CD8-positive, alpha-beta memory T cell (primary cell): Measurements from ENCODE around the gene RFNG. TPM values are rescaled to one million over a fixed set of nuclear protein-coding genes. Genes with fewer than 3 reads are reported as not detected.
A peak's percentile ranks its signal among the peaks of the same experiment; 100 is the strongest.

ENCODE experiments used
- CTCF ChIA-PET: fragments of 350-600 bp; sonication (Branson Sonifier 250); formaldehyde crosslinking; loops from one replicate; lab custom pipeline; 2021; ENCODE audit warnings: antibody characterized with exemption; lab: Charles Lee
- POLR2A ChIA-PET: fragments of 350-600 bp; sonication (Branson Sonifier 250); formaldehyde crosslinking; loops from one replicate; lab custom pipeline; 2021; ENCODE audit warnings: antibody characterized with exemption; lab: Charles Lee
- DNase-seq, 5 donors: peaks; one replicate each; pipeline versions ENCODE4 v3.0.0 to v3.0.0-alpha.2; 2020 to 2022; ENCODE audit warnings: mixed read lengths in 1 of 5
- H3K27ac ChIP-seq: one replicate; pipeline ENCODE4 v1.7.0; 2013; ENCODE audit warnings: low read depth, mild to moderate bottlenecking, low read length, moderate library complexity
- H3K27me3 ChIP-seq: 2 replicates; pipeline ENCODE4 v1.7.0; 2013; ENCODE audit warnings: low read length, mild to moderate bottlenecking; ENCODE audit not compliant: insufficient read depth, poor library complexity, severe bottlenecking
- H3K36me3 ChIP-seq: 2 replicates; pipeline ENCODE4 v1.7.0; 2013; ENCODE audit warnings: mild to moderate bottlenecking, low read length, moderate library complexity; ENCODE audit not compliant: insufficient read depth
- H3K4me1 ChIP-seq: 2 replicates; pipeline ENCODE4 v1.7.0; 2013; ENCODE audit warnings: mild to moderate bottlenecking, low read length, moderate library complexity; ENCODE audit not compliant: insufficient read depth
- H3K4me3 ChIP-seq: 2 replicates; pipeline ENCODE4 v1.7.0; 2013; ENCODE audit warnings: mild to moderate bottlenecking, low read length
- H3K9me3 ChIP-seq: 2 replicates; pipeline ENCODE4 v1.7.0; 2013; ENCODE audit warnings: mild to moderate bottlenecking, low read length
- H3K27ac Mint-ChIP-seq, 8 donors: one replicate each; pipeline ENCODE4 v1.8.0; 2020 to 2021; ENCODE audit warnings: mixed read lengths in 8 of 8, mild to moderate bottlenecking in 6 of 8, inconsistent platforms in 3 of 8, moderate library complexity in 3 of 8
- H3K27me3 Mint-ChIP-seq, 2 donors: one replicate each; pipeline ENCODE4 v1.8.0; 2020 to 2021; ENCODE audit warnings: mixed read lengths in 2 of 2, mild to moderate bottlenecking in 1 of 2, moderate library complexity in 1 of 2
- H3K36me3 Mint-ChIP-seq, 3 donors: one replicate each; pipeline ENCODE4 v1.8.0; 2020 to 2021; ENCODE audit warnings: mixed read lengths in 3 of 3, inconsistent platforms in 1 of 3, mild to moderate bottlenecking in 1 of 3
- H3K4me1 Mint-ChIP-seq, 3 donors: one replicate each; pipeline ENCODE4 v1.8.0; 2020 to 2021; ENCODE audit warnings: mixed read lengths in 3 of 3, inconsistent platforms in 1 of 3, mild to moderate bottlenecking in 1 of 3
- H3K4me3 Mint-ChIP-seq, 7 donors: one replicate each; pipeline ENCODE4 v1.8.0; 2020 to 2021; ENCODE audit warnings: mixed read lengths in 7 of 7, mild to moderate bottlenecking in 6 of 7, moderate library complexity in 4 of 7, inconsistent platforms in 2 of 7
- H3K9me3 Mint-ChIP-seq, 5 donors: one replicate each; pipeline ENCODE4 v1.8.0; 2020 to 2022; ENCODE audit warnings: mixed read lengths in 5 of 5, mild to moderate bottlenecking in 3 of 5, moderate library complexity in 2 of 5, inconsistent platforms in 1 of 5
- polyA plus RNA-seq: library from polyadenylated mRNA; unstranded; fragments of 300-500 nt; fragmentation: Illumina TruSeq; gene quantifications from one replicate; pipeline ENCODE4 v1.2.3, GENCODE V29; 2021
- total RNA-seq, 2 experiments: library from RNA; stranded (reverse); gene quantifications; one replicate each; pipeline ENCODE4 v1.2.3, GENCODE V29; 2021

Gene RFNG
- total and polyA plus RNA-seq, 3 experiments from 2014 or later: 7.3 to 19.4 (median 18.1) TPM

GRCh38 chr17:82021900-82022309 lies 29.7 kb downstream of the RFNG start:
- H3K27ac ChIP-seq: peak overlapping the region; percentile 61
- H3K36me3 ChIP-seq: peaks cover 6% of the 10 kb centered on the region
- H3K9me3 Mint-ChIP-seq: no peaks in the 10 kb centered on the region
- H3K4me1 Mint-ChIP-seq: peaks cover 17 to 34% (median 21%) of the 10 kb centered on the region in 3 donors
- peak overlapping the region; percentile 70 for H3K4me3 ChIP-seq
- H3K4me1 ChIP-seq: peaks cover 26% of the 10 kb centered on the region
- peaks cover 0 to 8% (median 0%) of the 10 kb centered on the region in 3 donors for H3K36me3 Mint-ChIP-seq
- no peak for DNase-seq
- H3K4me3 Mint-ChIP-seq: peak overlapping the region; percentile 83 to 93 (median 85)
- H3K9me3 ChIP-seq: no peaks in the 10 kb centered on the region
- H3K27me3 ChIP-seq: no peaks in the 10 kb centered on the region
- POLR2A ChIA-PET: interaction anchor here (0.9 to 2.3 kb wide), 5 partner anchors 16 to 251 kb away, joined by 3 to 10 read pairs (median 5); partner anchors contain the start of genes CSNK1D and DCXR
- peaks cover 0 to 2% of the 10 kb centered on the region in 2 donors for H3K27me3 Mint-ChIP-seq
- CTCF ChIA-PET: interaction anchor here (0.8 to 6.0 kb wide), 7 partner anchors 9 to 133 kb away, joined by 3 to 83 read pairs (median 5); partner anchors contain the start of genes DCXR, NOTUM and RAC3
- peak overlapping the region in 5 of 8 donors; percentile 62 to 85 (median 71) for H3K27ac Mint-ChIP-seq

DNA sequence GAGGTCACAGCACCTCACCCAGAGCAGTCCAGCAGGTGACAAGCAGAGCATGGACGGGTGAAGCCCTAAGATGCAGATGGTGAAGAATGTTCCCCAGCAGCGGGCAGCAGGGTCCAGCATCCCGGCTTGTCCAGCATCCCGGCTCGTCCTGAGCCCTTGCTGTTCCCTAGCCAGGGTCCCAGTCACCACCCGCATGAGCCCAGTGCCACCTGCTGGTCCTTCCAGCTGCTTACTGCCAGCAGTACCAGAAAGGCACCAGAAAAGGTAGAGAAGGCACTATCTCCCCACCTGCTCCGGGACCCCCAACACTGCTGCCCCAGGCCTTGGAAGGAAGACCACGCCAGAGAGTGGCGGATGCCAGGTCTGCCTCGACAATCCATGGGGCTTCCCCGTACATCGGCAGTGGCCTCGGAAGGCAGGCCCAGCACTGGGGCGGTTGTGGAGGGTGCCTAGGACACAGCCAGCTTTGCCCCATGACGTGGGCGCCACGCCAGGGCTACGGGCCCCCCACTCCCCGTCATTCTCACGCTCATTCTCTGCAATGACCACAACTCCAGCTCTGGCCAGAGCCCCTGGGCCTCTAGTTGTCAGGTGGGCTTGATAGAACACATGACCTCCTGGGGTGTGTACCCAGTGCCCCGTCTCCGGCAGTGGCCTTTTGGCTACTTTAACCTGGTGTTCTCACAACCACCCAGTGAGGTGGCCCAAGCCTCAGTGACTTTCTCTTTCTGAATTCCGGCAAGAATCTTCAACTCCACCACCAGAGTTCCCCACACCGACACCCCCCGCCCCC lies 30.3 kb downstream of the RFNG start:
- H3K36me3 Mint-ChIP-seq: peaks cover 0 to 8% (median 0%) of the 10 kb centered on the region in 3 donors
- H3K36me3 ChIP-seq: peaks cover 6% of the 10 kb centered on the region
- H3K4me1 ChIP-seq: peaks cover 26% of the 10 kb centered on the region
- H3K27ac Mint-ChIP-seq: peak overlapping the region in 6 of 8 donors; percentile 56 to 85 (median 70)
- POLR2A ChIA-PET: interaction anchor here (1.4 to 1.7 kb wide), 2 partner anchors 61 to 151 kb away, joined by 5 to 12 read pairs; partner anchors contain the start of gene NOTUM
- H3K9me3 Mint-ChIP-seq: no peaks in the 10 kb centered on the region
- CTCF ChIA-PET: interaction anchor here (0.8 to 6.0 kb wide), 7 partner anchors 10 to 134 kb away, joined by 3 to 83 read pairs (median 5); partner anchors contain the start of genes DCXR, NOTUM and RAC3
- peak overlapping the region; percentile 83 to 93 (median 85) for H3K4me3 Mint-ChIP-seq
- H3K9me3 ChIP-seq: no peaks in the 10 kb centered on the region
- DNase-seq: peak in 4 of 5 donors; percentile 20 to 72 (median 50)
- H3K4me1 Mint-ChIP-seq: peaks cover 17 to 34% (median 21%) of the 10 kb centered on the region in 3 donors
- H3K27me3 Mint-ChIP-seq: peaks cover 0 to 2% of the 10 kb centered on the region in 2 donors
- no peaks in the 10 kb centered on the region for H3K27me3 ChIP-seq
- peak overlapping the region; percentile 61 for H3K27ac ChIP-seq
- peak overlapping the region; percentile 70 for H3K4me3 ChIP-seq

- Histone ChIP-seq H3K4me1 (peaks cover 26% of the 10 kb centered on the region), H3K27ac (no peak overlapping the region), H3K4me3 (no peak overlapping the region), H3K9me3 (no peaks in the 10 kb centered on the region), H3K36me3 (peaks cover 6% of the 10 kb centered on the region), H3K27me3 (no peaks in the 10 kb centered on the region)
- no peaks in the 10 kb centered on the region for H3K9me3 Mint-ChIP-seq
- peaks cover 17 to 34% (median 21%) of the 10 kb centered on the region in 3 donors for H3K4me1 Mint-ChIP-seq
- H3K27ac Mint-ChIP-seq: peak overlapping the region in 1 of 8 donors; percentile 70
- H3K4me3 Mint-ChIP-seq: peak overlapping the region in 5 of 7 donors; percentile 12 to 85 (median 61)
- ChIA-PET CTCF (interaction anchor here (1.0 to 6.0 kb wide), 12 partner anchors 11 to 134 kb away, joined by 3 to 83 read pairs (median 4); partner anchors contain the start of genes DCXR, NOTUM, PYCR1 and RAC3), POLR2A (interaction anchor here (1.4 kb wide), 1 partner anchor 60 kb away, joined by 12 read pairs; the partner anchor contains the start of gene NOTUM)
- no peak for DNase-seq
- peaks cover 0 to 2% of the 10 kb centered on the region in 2 donors for H3K27me3 Mint-ChIP-seq
- peaks cover 0 to 8% (median 0%) of the 10 kb centered on the region in 3 donors for H3K36me3 Mint-ChIP-seq
Measured at GRCh38 chr17:82020572-82021106, 31.0 kb downstream of the RFNG start.

- Mint-ChIP-seq H3K9me3 (no peaks in the 10 kb centered on the region), H3K4me3 (peak overlapping the region in 1 of 7 donors; percentile 61), H3K36me3 (peaks cover 0 to 8% (median 0%) of the 10 kb centered on the region in 3 donors), H3K27ac (peak overlapping the region in 1 of 8 donors; percentile 71), H3K27me3 (peaks cover 0 to 2% of the 10 kb centered on the region in 2 donors), H3K4me1 (peaks cover 17 to 34% (median 21%) of the 10 kb centered on the region in 3 donors)
- peak; percentile 38 to 73 (median 49) for DNase-seq
- ChIA-PET CTCF (interaction anchor here (1.0 to 6.0 kb wide), 9 partner anchors 10 to 102 kb away, joined by 3 to 83 read pairs (median 4); partner anchors contain the start of genes DCXR, NOTUM, PYCR1 and RAC3), POLR2A (interaction anchor here (1.4 kb wide), 1 partner anchor 60 kb away, joined by 12 read pairs; the partner anchor contains the start of gene NOTUM)
- Histone ChIP-seq H3K4me3 (no peak overlapping the region), H3K27me3 (no peaks in the 10 kb centered on the region), H3K9me3 (no peaks in the 10 kb centered on the region), H3K36me3 (peaks cover 6% of the 10 kb centered on the region), H3K4me1 (peaks cover 26% of the 10 kb centered on the region), H3K27ac (no peak overlapping the region)
Measured at GRCh38 chr17:82019690-82020571, 31.7 kb downstream of the RFNG start.

GRCh38 chr17:82018989-82019689 lies 32.5 kb downstream of the RFNG start:
- peaks cover 17 to 32% (median 21%) of the 10 kb centered on the region in 3 donors for H3K4me1 Mint-ChIP-seq
- no peak overlapping the region for H3K27ac Mint-ChIP-seq
- H3K4me1 ChIP-seq: peaks cover 21% of the 10 kb centered on the region
- POLR2A ChIA-PET: no interaction called here
- DNase-seq: no peak
- no peak overlapping the region for H3K27ac ChIP-seq
- H3K9me3 ChIP-seq: no peaks in the 10 kb centered on the region
- H3K4me3 Mint-ChIP-seq: peak overlapping the region in 1 of 7 donors; percentile 27
- no peaks in the 10 kb centered on the region for H3K9me3 Mint-ChIP-seq
- CTCF ChIA-PET: interaction anchor here (1.0 to 6.0 kb wide), 6 partner anchors 9 to 102 kb away, joined by 3 to 83 read pairs (median 5); partner anchors contain the start of genes DCXR and NOTUM
- H3K4me3 ChIP-seq: no peak overlapping the region
- peaks cover 6% of the 10 kb centered on the region for H3K36me3 ChIP-seq
- H3K36me3 Mint-ChIP-seq: peaks cover 0 to 8% (median 0%) of the 10 kb centered on the region in 3 donors
- no peaks in the 10 kb centered on the region for H3K27me3 ChIP-seq
- H3K27me3 Mint-ChIP-seq: peaks cover 0 to 2% of the 10 kb centered on the region in 2 donors

- Histone ChIP-seq H3K4me3 (no peak overlapping the region), H3K4me1 (peaks cover 16% of the 10 kb centered on the region), H3K36me3 (peaks cover 6% of the 10 kb centered on the region), H3K27me3 (no peaks in the 10 kb centered on the region), H3K9me3 (no peaks in the 10 kb centered on the region), H3K27ac (no peak overlapping the region)
- no peak for DNase-seq
- peaks cover 0 to 8% (median 0%) of the 10 kb centered on the region in 3 donors for H3K36me3 Mint-ChIP-seq
- POLR2A ChIA-PET: no interaction called here
- H3K4me1 Mint-ChIP-seq: peaks cover 14 to 26% (median 16%) of the 10 kb centered on the region in 3 donors
- H3K4me3 Mint-ChIP-seq: peak overlapping the region in 1 of 7 donors; percentile 13
- CTCF ChIA-PET: interaction anchor here (0.8 to 1.8 kb wide), 2 partner anchors 12 to 58 kb away, joined by 3 to 7 read pairs; no protein-coding TSS in a partner anchor
- no peak overlapping the region for H3K27ac Mint-ChIP-seq
- H3K27me3 Mint-ChIP-seq: peaks cover 0 to 2% of the 10 kb centered on the region in 2 donors
- H3K9me3 Mint-ChIP-seq: no peaks in the 10 kb centered on the region
Measured at GRCh38 chr17:82018152-82018988, 33.2 kb downstream of the RFNG start.
